ENCODE results near the gene TBX19. TPM values are rescaled to one million over a fixed set of nuclear protein-coding genes. Genes with fewer than 3 reads are reported as not detected.

TBX19 gene
- 0.40 and 0.69 TPM in 2 replicates for total RNA-seq

DNA sequence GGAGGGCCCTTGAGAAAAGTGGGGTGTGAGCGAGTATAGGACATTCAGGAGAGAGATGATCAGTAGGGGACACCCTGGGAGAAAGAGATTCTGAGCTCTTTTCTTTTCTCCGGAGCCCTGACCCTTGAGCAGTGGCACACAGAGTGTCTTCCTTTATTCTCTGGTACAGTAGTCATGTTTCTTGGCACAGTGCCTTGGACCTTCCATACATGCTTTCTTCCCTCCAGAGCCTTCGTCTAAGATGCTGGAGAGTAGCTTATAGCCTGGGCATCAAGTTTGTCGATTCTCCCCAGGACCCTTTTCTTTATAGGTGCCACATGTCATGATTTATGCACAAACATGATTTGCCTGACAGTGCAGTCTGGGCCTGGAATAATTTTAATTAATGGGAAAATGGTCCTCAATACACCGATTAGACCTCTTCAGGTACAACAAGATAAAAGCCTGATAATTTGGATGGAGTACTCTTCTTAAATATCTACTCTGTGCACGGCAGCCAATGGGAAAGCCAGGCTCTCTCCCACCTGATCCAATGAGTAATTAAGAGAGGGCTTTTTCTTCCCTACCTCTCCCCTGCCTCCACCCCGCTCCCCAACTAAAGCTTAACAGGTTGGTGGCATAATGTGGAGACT, at the start of gene TBX19:
Gene TBX19, plus strand, starts transcription at position 582 of the 632 bp plus-strand sequence. CDS start 214 bp downstream, outside the sequence.

Other genes with a start within 250 kb of the TBX19 start
- 9.1 and 10.5 TPM in 2 replicates for gene GPR161, start 143.9 kb upstream of the TBX19 start, total RNA-seq
- 37.4 and 43.5 TPM in 2 replicates for gene TIPRL, start 101.9 kb upstream of the TBX19 start, total RNA-seq
- gene SFT2D2, start 54.9 kb upstream of the TBX19 start, total RNA-seq: 32.0 and 38.3 TPM in 2 replicates